ENCODE measurements around the gene KATNB1.

Gene KATNB1, protein sequence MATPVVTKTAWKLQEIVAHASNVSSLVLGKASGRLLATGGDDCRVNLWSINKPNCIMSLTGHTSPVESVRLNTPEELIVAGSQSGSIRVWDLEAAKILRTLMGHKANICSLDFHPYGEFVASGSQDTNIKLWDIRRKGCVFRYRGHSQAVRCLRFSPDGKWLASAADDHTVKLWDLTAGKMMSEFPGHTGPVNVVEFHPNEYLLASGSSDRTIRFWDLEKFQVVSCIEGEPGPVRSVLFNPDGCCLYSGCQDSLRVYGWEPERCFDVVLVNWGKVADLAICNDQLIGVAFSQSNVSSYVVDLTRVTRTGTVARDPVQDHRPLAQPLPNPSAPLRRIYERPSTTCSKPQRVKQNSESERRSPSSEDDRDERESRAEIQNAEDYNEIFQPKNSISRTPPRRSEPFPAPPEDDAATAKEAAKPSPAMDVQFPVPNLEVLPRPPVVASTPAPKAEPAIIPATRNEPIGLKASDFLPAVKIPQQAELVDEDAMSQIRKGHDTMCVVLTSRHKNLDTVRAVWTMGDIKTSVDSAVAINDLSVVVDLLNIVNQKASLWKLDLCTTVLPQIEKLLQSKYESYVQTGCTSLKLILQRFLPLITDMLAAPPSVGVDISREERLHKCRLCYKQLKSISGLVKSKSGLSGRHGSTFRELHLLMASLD

DNA sequence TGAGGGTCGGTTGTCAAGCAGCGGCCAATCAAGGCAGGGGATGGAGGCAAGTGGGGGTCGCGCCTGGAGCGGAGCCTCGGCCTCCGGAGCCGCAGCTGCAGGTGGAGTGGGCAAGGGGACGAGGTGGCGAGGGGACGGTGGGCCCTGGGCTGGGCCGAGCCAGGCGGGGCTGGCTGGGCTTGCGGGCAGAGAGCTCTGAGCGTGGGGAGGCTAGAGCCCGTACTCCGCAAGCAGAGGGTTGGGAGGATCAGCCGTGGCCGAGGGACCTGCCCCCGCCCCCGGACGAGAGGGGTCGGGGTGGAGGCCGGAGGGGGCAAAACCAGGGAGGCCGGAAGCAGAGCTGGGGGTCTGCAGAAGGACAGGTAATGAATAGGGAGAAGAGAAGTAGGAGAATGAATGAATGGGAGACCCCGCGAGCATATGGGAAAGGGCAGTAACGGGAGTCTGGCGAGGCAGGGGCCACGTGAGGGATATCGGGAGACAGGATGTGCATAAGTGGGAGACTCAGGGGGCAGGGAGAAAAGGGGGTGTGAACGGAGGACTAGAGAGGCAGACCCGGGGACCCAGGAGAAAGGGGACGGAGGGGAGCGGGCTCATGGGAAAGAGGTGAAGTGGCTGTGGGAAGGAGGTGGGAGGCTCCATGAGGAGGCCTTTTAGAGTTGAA is at the start of gene KATNB1:
Gene KATNB1 (plus strand): TSS at position 16 of the 664 bp plus-strand sequence. CDS start 1,474 bp downstream, outside the sequence.
- peaks cover 38% of the 10 kb centered on the region for H3K36me3 ChIP-seq (ENCODE audit: insufficient read depth, low read length)
- peaks cover 2% of the 10 kb centered on the region for H3K9me3 ChIP-seq (ENCODE audit: insufficient read depth, low read length, severe bottlenecking)
- H4K20me1 ChIP-seq (ENCODE audit: insufficient read depth, low read length) = peaks cover 6% of the 10 kb centered on the region; the same call in 1 of the 2 replicates
- H3K79me2 ChIP-seq (ENCODE audit: insufficient read depth, low read length) = peaks cover 45% of the 10 kb centered on the region
- no peaks in the 10 kb centered on the region for H3K27me3 ChIP-seq (ENCODE audit: insufficient read depth, low read length, poor library complexity)
- H3K4me2 ChIP-seq (ENCODE audit: insufficient read depth, low read length) = peak within 1 kb of the TSS; percentile 88
- peak within 1 kb of the TSS; percentile 77 for H3K9ac ChIP-seq (ENCODE audit: low read depth, low read length)
- ATAC-seq (ENCODE audit: insufficient read depth, low read depth) = no peak
- H3K27ac ChIP-seq (ENCODE audit: low read length) = peak within 1 kb of the TSS; percentile 87
- peaks cover 40% of the 10 kb centered on the region for H3K4me1 ChIP-seq (ENCODE audit: insufficient read depth, low read length)
- DNase-seq = no peak
- no peak for TF ChIP-seq EZH2 (IDR thresholded peaks at IDR 0.05; ENCODE audit: borderline replicate concordance, low read depth, low read length, severe bottlenecking)
- TF ChIP-seq, protein P1, sequence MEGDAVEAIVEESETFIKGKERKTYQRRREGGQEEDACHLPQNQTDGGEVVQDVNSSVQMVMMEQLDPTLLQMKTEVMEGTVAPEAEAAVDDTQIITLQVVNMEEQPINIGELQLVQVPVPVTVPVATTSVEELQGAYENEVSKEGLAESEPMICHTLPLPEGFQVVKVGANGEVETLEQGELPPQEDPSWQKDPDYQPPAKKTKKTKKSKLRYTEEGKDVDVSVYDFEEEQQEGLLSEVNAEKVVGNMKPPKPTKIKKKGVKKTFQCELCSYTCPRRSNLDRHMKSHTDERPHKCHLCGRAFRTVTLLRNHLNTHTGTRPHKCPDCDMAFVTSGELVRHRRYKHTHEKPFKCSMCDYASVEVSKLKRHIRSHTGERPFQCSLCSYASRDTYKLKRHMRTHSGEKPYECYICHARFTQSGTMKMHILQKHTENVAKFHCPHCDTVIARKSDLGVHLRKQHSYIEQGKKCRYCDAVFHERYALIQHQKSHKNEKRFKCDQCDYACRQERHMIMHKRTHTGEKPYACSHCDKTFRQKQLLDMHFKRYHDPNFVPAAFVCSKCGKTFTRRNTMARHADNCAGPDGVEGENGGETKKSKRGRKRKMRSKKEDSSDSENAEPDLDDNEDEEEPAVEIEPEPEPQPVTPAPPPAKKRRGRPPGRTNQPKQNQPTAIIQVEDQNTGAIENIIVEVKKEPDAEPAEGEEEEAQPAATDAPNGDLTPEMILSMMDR (IDR thresholded peaks at IDR 0.05; ENCODE audit: borderline replicate concordance, extremely low read depth, low read length, poor library complexity, severe bottlenecking) = no peak
- H2AFZ ChIP-seq (ENCODE audit: low read depth, low read length) = peak within 1 kb of the TSS; percentile 78
- H3K4me3 ChIP-seq (ENCODE audit: low read depth in 1 of 2, low read length in 2 of 2) = peak within 1 kb of the TSS; percentile 74 to 80

DNA sequence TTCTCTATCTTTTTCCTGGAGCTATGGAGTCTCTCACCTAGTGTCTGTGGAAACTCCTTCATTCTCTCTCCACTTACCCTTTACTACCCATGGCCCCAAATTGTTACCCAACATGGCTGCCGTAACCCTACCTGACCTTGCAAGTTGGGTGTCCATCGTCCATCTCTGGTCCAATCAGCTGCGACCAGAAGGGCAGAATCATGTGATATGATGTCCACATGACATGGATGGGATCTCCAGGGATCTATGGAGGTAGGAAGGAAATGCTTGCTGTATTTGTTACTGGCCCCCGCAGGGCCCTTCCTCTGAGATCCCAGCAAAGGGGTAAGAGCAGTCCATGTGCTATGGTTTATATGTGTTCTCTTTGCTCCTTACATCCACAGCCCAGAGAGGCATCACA is 49.0 kb upstream of the KATNB1 start:
- H3K4me3 ChIP-seq (ENCODE audit: low read depth in 1 of 2, low read length in 2 of 2) = no peak overlapping the region
- ATAC-seq (ENCODE audit: insufficient read depth, low read depth) (no peak), DNase-seq (no peak)
- no peak overlapping the region for H3K4me2 ChIP-seq (ENCODE audit: insufficient read depth, low read length)
- H3K27me3 ChIP-seq (ENCODE audit: insufficient read depth, low read length, poor library complexity) = no peaks in the 10 kb centered on the region
- TF ChIP-seq EZH2 (IDR thresholded peaks at IDR 0.05; ENCODE audit: borderline replicate concordance, low read depth, low read length, severe bottlenecking) = no peak
- TF ChIP-seq, protein P1 (IDR thresholded peaks at IDR 0.05; ENCODE audit: borderline replicate concordance, extremely low read depth, low read length, poor library complexity, severe bottlenecking) = no peak
- H2AFZ ChIP-seq (ENCODE audit: low read depth, low read length) = no peak overlapping the region
- no peaks in the 10 kb centered on the region for H4K20me1 ChIP-seq (ENCODE audit: insufficient read depth, low read length)
- H3K27ac ChIP-seq (ENCODE audit: low read length) = no peak overlapping the region
- no peaks in the 10 kb centered on the region for H3K9me3 ChIP-seq (ENCODE audit: insufficient read depth, low read length, severe bottlenecking)
- H3K4me1 ChIP-seq (ENCODE audit: insufficient read depth, low read length) = peaks cover 22% of the 10 kb centered on the region
- no peaks in the 10 kb centered on the region for H3K36me3 ChIP-seq (ENCODE audit: insufficient read depth, low read length)
- H3K79me2 ChIP-seq (ENCODE audit: insufficient read depth, low read length) = no peaks in the 10 kb centered on the region
- H3K9ac ChIP-seq (ENCODE audit: low read depth, low read length) = no peak overlapping the region

DNA sequence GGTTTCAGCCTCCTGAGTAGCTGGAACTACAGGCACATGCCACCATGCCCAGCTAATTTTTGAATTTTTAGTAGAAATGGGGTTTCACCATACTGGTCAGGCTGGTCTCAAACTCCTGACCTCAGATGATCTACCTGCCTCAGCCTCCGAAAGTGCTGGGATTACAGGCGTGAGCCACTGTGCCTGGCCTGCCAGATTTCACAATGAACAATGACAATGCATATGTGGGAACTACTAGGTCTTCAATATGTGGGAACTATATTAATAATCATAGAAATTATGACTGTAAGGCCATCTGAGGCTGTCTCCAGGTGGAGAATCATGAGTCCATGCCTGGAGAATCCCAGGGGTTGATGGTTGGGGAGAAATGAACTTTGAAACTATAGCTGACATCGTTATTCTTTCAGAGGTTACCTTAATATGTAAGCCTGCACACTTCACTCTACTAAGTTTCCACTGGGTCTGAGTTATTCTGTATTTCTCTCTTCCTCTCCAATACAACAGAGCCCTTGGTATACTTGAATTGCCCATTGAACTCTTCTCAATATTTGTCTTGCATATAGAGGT is 48.1 kb upstream of the KATNB1 start:
- Histone ChIP-seq H3K4me3 (ENCODE audit: low read depth in 1 of 2, low read length in 2 of 2) (no peak overlapping the region), H2AFZ (ENCODE audit: low read depth, low read length) (no peak overlapping the region), H4K20me1 (ENCODE audit: insufficient read depth, low read length) (no peaks in the 10 kb centered on the region), H3K79me2 (ENCODE audit: insufficient read depth, low read length) (no peaks in the 10 kb centered on the region), H3K4me1 (ENCODE audit: insufficient read depth, low read length) (peaks cover 22% of the 10 kb centered on the region), H3K27ac (ENCODE audit: low read length) (no peak overlapping the region), H3K36me3 (ENCODE audit: insufficient read depth, low read length) (no peaks in the 10 kb centered on the region), H3K9me3 (ENCODE audit: insufficient read depth, low read length, severe bottlenecking) (no peaks in the 10 kb centered on the region), H3K27me3 (ENCODE audit: insufficient read depth, low read length, poor library complexity) (no peaks in the 10 kb centered on the region), H3K9ac (ENCODE audit: low read depth, low read length) (no peak overlapping the region), H3K4me2 (ENCODE audit: insufficient read depth, low read length) (no peak overlapping the region)
- DNase-seq (no peak), ATAC-seq (ENCODE audit: insufficient read depth, low read depth) (no peak)
- no peak for TF ChIP-seq EZH2 (IDR thresholded peaks at IDR 0.05; ENCODE audit: borderline replicate concordance, low read depth, low read length, severe bottlenecking)
- TF ChIP-seq, protein P1 (IDR thresholded peaks at IDR 0.05; ENCODE audit: borderline replicate concordance, extremely low read depth, low read length, poor library complexity, severe bottlenecking) = no peak

Measured in DND-41 (cell line).